ENCODE results near the gene SZT2.

SZT2 gene

DNA sequence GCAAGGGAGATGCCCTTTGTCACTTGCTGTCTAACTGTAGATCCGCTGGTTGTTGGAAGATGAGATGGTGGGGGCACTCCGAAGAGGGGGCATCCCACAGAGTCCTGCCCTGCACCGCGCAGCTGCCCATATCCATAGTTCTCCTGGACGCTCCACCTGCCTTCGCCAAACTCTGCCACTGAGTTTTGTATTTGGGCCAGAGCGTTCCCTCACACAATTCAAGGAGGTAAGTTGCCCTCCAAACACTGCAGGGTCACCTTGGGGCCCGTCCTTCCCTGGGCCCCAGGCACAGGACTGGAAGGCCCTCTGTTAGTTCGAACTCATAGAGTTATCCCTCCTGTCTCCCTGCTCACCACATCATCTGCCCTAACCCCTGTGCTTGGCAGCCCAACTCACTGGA lies 42.0 kb downstream of the SZT2 start:
- no peak overlapping the region for H3K4me3 ChIP-seq (ENCODE audit: low read depth in 1 of 2, low read length in 2 of 2)
- no peak for TF ChIP-seq EZH2 (IDR thresholded peaks at IDR 0.05; ENCODE audit: borderline replicate concordance, low read depth, low read length, severe bottlenecking)
- TF ChIP-seq, protein P1, sequence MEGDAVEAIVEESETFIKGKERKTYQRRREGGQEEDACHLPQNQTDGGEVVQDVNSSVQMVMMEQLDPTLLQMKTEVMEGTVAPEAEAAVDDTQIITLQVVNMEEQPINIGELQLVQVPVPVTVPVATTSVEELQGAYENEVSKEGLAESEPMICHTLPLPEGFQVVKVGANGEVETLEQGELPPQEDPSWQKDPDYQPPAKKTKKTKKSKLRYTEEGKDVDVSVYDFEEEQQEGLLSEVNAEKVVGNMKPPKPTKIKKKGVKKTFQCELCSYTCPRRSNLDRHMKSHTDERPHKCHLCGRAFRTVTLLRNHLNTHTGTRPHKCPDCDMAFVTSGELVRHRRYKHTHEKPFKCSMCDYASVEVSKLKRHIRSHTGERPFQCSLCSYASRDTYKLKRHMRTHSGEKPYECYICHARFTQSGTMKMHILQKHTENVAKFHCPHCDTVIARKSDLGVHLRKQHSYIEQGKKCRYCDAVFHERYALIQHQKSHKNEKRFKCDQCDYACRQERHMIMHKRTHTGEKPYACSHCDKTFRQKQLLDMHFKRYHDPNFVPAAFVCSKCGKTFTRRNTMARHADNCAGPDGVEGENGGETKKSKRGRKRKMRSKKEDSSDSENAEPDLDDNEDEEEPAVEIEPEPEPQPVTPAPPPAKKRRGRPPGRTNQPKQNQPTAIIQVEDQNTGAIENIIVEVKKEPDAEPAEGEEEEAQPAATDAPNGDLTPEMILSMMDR (IDR thresholded peaks at IDR 0.05; ENCODE audit: borderline replicate concordance, extremely low read depth, low read length, poor library complexity, severe bottlenecking) = no peak
- no peak overlapping the region for H2AFZ ChIP-seq (ENCODE audit: low read depth, low read length)
- no peak overlapping the region for H3K27ac ChIP-seq (ENCODE audit: low read length)
- H3K4me2 ChIP-seq (ENCODE audit: insufficient read depth, low read length) = no peak overlapping the region
- H3K4me1 ChIP-seq (ENCODE audit: insufficient read depth, low read length) = no peaks in the 10 kb centered on the region
- no peak for DNase-seq
- peaks cover 4% of the 10 kb centered on the region; the same call in 1 of the 2 replicates for H4K20me1 ChIP-seq (ENCODE audit: insufficient read depth, low read length)
- no peak for ATAC-seq (ENCODE audit: insufficient read depth, low read depth)
- no peaks in the 10 kb centered on the region for H3K27me3 ChIP-seq (ENCODE audit: insufficient read depth, low read length, poor library complexity)
- no peaks in the 10 kb centered on the region for H3K79me2 ChIP-seq (ENCODE audit: insufficient read depth, low read length)
- H3K36me3 ChIP-seq (ENCODE audit: insufficient read depth, low read length) = peaks cover 96% of the 10 kb centered on the region
- H3K9ac ChIP-seq (ENCODE audit: low read depth, low read length) = no peak overlapping the region
- H3K9me3 ChIP-seq (ENCODE audit: insufficient read depth, low read length, severe bottlenecking) = no peaks in the 10 kb centered on the region

DNA sequence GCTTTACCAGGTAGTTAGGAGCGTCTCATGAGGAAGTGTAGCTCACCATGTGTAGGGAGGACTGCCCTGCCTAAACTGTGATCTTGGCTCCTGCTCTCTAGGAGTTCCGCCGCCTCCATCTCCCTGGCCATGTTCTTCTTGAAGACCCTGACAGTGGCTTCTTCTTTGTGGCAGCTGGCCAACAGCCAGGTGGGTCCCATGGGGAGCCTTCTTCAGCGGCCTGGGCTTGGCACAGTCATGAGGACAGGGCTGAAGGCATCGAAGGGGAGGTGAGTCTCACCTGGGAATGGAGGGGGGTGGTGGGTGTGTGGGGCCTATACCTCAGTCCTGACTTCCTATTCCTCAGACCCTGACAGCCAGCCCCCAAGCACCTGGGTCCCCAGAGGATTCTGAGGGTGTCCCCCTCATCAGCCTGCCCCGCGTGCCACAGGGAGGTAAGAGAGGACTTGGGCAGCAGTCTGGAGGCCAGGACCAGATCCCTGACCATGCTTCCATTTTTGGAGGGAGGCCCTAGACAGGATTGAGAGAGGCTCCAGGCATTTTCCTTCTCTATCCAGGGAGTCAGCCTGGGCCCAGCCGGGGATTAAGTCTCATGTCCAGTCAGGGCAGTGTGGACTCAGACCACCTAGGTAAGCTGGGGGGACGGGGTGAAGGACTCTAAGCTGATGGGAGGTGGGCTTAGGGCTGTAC lies 42.6 kb downstream of the SZT2 start:
- H3K79me2 ChIP-seq (ENCODE audit: insufficient read depth, low read length) = no peaks in the 10 kb centered on the region
- no peak overlapping the region for H3K4me3 ChIP-seq (ENCODE audit: low read depth in 1 of 2, low read length in 2 of 2)
- H3K9ac ChIP-seq (ENCODE audit: low read depth, low read length) = no peak overlapping the region
- no peak for DNase-seq
- no peak overlapping the region for H3K27ac ChIP-seq (ENCODE audit: low read length)
- H3K36me3 ChIP-seq (ENCODE audit: insufficient read depth, low read length) = peaks cover 96% of the 10 kb centered on the region
- H4K20me1 ChIP-seq (ENCODE audit: insufficient read depth, low read length) = peaks cover 4% of the 10 kb centered on the region; the same call in 1 of the 2 replicates
- H2AFZ ChIP-seq (ENCODE audit: low read depth, low read length) = no peak overlapping the region
- no peak for ATAC-seq (ENCODE audit: insufficient read depth, low read depth)
- H3K4me2 ChIP-seq (ENCODE audit: insufficient read depth, low read length) = no peak overlapping the region
- H3K4me1 ChIP-seq (ENCODE audit: insufficient read depth, low read length) = no peaks in the 10 kb centered on the region
- no peaks in the 10 kb centered on the region for H3K9me3 ChIP-seq (ENCODE audit: insufficient read depth, low read length, severe bottlenecking)
- no peaks in the 10 kb centered on the region for H3K27me3 ChIP-seq (ENCODE audit: insufficient read depth, low read length, poor library complexity)
- TF ChIP-seq, protein P1 (IDR thresholded peaks at IDR 0.05; ENCODE audit: borderline replicate concordance, extremely low read depth, low read length, poor library complexity, severe bottlenecking) = no peak
- no peak for TF ChIP-seq EZH2 (IDR thresholded peaks at IDR 0.05; ENCODE audit: borderline replicate concordance, low read depth, low read length, severe bottlenecking)

DNA sequence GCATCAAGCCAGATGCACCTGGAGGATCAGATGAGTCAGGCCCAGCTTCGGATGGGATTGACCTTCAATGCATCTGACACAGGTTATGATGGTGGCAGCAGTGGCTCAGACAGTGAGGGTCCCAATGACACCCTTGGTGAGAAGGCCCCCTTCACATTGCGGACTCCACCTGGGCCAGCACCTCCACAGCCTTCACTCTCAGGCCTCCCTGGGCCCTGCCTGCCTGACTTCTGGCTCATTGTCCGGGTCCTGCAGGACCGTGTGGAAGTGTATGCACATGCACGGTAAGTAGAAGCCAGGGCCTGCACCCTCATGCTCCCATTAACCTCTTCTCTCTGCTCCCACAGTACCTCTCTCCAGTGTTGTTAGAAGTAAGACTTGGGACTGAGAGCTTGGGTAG lies 43.2 kb downstream of the SZT2 start:
- H3K27me3 ChIP-seq (ENCODE audit: insufficient read depth, low read length, poor library complexity) = no peaks in the 10 kb centered on the region
- H3K4me3 ChIP-seq (ENCODE audit: low read depth in 1 of 2, low read length in 2 of 2) = no peak overlapping the region
- no peak for TF ChIP-seq EZH2 (IDR thresholded peaks at IDR 0.05; ENCODE audit: borderline replicate concordance, low read depth, low read length, severe bottlenecking)
- TF ChIP-seq, protein P1 (IDR thresholded peaks at IDR 0.05; ENCODE audit: borderline replicate concordance, extremely low read depth, low read length, poor library complexity, severe bottlenecking) = no peak
- H3K9me3 ChIP-seq (ENCODE audit: insufficient read depth, low read length, severe bottlenecking) = no peaks in the 10 kb centered on the region
- DNase-seq (no peak), ATAC-seq (ENCODE audit: insufficient read depth, low read depth) (no peak)
- H3K4me2 ChIP-seq (ENCODE audit: insufficient read depth, low read length) = no peak overlapping the region
- peaks cover 4% of the 10 kb centered on the region; the same call in 1 of the 2 replicates for H4K20me1 ChIP-seq (ENCODE audit: insufficient read depth, low read length)
- no peak overlapping the region for H3K9ac ChIP-seq (ENCODE audit: low read depth, low read length)
- no peak overlapping the region for H2AFZ ChIP-seq (ENCODE audit: low read depth, low read length)
- H3K4me1 ChIP-seq (ENCODE audit: insufficient read depth, low read length) = no peaks in the 10 kb centered on the region
- no peak overlapping the region for H3K27ac ChIP-seq (ENCODE audit: low read length)
- no peaks in the 10 kb centered on the region for H3K79me2 ChIP-seq (ENCODE audit: insufficient read depth, low read length)
- peaks cover 94% of the 10 kb centered on the region for H3K36me3 ChIP-seq (ENCODE audit: insufficient read depth, low read length)
